ENCODE results near the gene MPC1L.

The MPC1L gene

GRCh38 chrX:40578039-40578695 lies 45.1 kb upstream of the MPC1L start:
- H3K14ac ChIP-seq (ENCODE audit: low read length): no peak overlapping the region
- H3K18ac ChIP-seq (ENCODE audit: low read length): no peak overlapping the region
- H3K23ac ChIP-seq (ENCODE audit: low read depth, low read length, poor library complexity): no peak overlapping the region
- H3K36me3 ChIP-seq (replicated peaks in 1 of 2; ENCODE audit: control insufficient read depth in 2 of 2, insufficient read depth in 2 of 2, low read length in 2 of 2): no peaks in the 10 kb centered on the region
- H3K4me3 ChIP-seq (ENCODE audit: low read length in 2 of 2): no peak overlapping the region
- no peak overlapping the region for H2BK120ac ChIP-seq (ENCODE audit: low read depth, low read length)
- H4K91ac ChIP-seq (ENCODE audit: low read depth, low read length, poor library complexity): no peak overlapping the region
- no peak overlapping the region for H3K4ac ChIP-seq (ENCODE audit: low read length)
- H3K4me2 ChIP-seq (ENCODE audit: insufficient read depth, low read length, poor library complexity, severe bottlenecking): no peak overlapping the region
- WGBS, 2 donors (ENCODE audit: extremely low coverage in 2 of 2, insufficient read length in 2 of 2, insufficient replicate concordance in 1 of 2): no CpG with 5 or more reads among the region's 7 CpGs
- H2BK12ac ChIP-seq (ENCODE audit: low read length): no peak overlapping the region
- H2BK5ac ChIP-seq (ENCODE audit: low read length): no peak overlapping the region
- H2AK5ac ChIP-seq (ENCODE audit: low read depth, low read length): no peak overlapping the region
- peaks cover 3% of the 10 kb centered on the region for H3K79me1 ChIP-seq (ENCODE audit: low read depth, low read length)
- H3K27ac ChIP-seq (replicated peaks; ENCODE audit: low read length): no peak overlapping the region
- no peak overlapping the region for H2AFZ ChIP-seq (ENCODE audit: low read length)
- H2BK15ac ChIP-seq (ENCODE audit: low read length): no peak overlapping the region
- no peak overlapping the region for H3K9ac ChIP-seq (ENCODE audit: low read depth, low read length, poor library complexity)
- no peaks in the 10 kb centered on the region for H3K9me3 ChIP-seq (replicated peaks in 1 of 2; ENCODE audit: control insufficient read depth in 2 of 2, insufficient read depth in 1 of 2, low read depth in 1 of 2, low read length in 2 of 2)
- DNase-seq (ENCODE audit: low spot score): no peak
- H3K27me3 ChIP-seq (ENCODE audit: control insufficient read depth in 3 of 3, insufficient read depth in 3 of 3, low read depth in 1 of 3, low read length in 3 of 3): no peaks in the 10 kb centered on the region
- no peak overlapping the region for H4K8ac ChIP-seq (ENCODE audit: low read depth, low read length)
- peaks cover 3 to 7% of the 10 kb centered on the region in 2 donors for H3K4me1 ChIP-seq (ENCODE audit: control insufficient read depth in 2 of 2, insufficient read depth in 1 of 2, low read depth in 1 of 2, low read length in 2 of 2)

- no peak overlapping the region for H2BK5ac ChIP-seq (ENCODE audit: low read length)
- H3K4me3 ChIP-seq (ENCODE audit: low read length in 2 of 2): no peak overlapping the region
- no peak overlapping the region for H2AFZ ChIP-seq (ENCODE audit: low read length)
- no peaks in the 10 kb centered on the region for H3K36me3 ChIP-seq (replicated peaks in 1 of 2; ENCODE audit: control insufficient read depth in 2 of 2, insufficient read depth in 2 of 2, low read length in 2 of 2)
- WGBS, 2 donors (ENCODE audit: extremely low coverage in 2 of 2, insufficient read length in 2 of 2, insufficient replicate concordance in 1 of 2): no CpG with 5 or more reads among the region's 3 CpGs
- H3K27ac ChIP-seq (replicated peaks; ENCODE audit: low read length): no peak overlapping the region
- no peaks in the 10 kb centered on the region for H3K27me3 ChIP-seq (ENCODE audit: control insufficient read depth in 3 of 3, insufficient read depth in 3 of 3, low read depth in 1 of 3, low read length in 3 of 3)
- H3K4ac ChIP-seq (ENCODE audit: low read length): no peak overlapping the region
- no peak overlapping the region for H3K4me2 ChIP-seq (ENCODE audit: insufficient read depth, low read length, poor library complexity, severe bottlenecking)
- no peak overlapping the region for H2BK120ac ChIP-seq (ENCODE audit: low read depth, low read length)
- no peak overlapping the region for H3K23ac ChIP-seq (ENCODE audit: low read depth, low read length, poor library complexity)
- no peak overlapping the region for H2BK15ac ChIP-seq (ENCODE audit: low read length)
- DNase-seq (ENCODE audit: low spot score): no peak
- H3K9ac ChIP-seq (ENCODE audit: low read depth, low read length, poor library complexity): no peak overlapping the region
- H4K91ac ChIP-seq (ENCODE audit: low read depth, low read length, poor library complexity): no peak overlapping the region
- no peak overlapping the region for H3K14ac ChIP-seq (ENCODE audit: low read length)
- no peak overlapping the region for H2BK12ac ChIP-seq (ENCODE audit: low read length)
- H3K79me1 ChIP-seq (ENCODE audit: low read depth, low read length): peaks cover 3% of the 10 kb centered on the region
- H3K9me3 ChIP-seq (replicated peaks in 1 of 2; ENCODE audit: control insufficient read depth in 2 of 2, insufficient read depth in 1 of 2, low read depth in 1 of 2, low read length in 2 of 2): no peaks in the 10 kb centered on the region
- H2AK5ac ChIP-seq (ENCODE audit: low read depth, low read length): no peak overlapping the region
- no peak overlapping the region for H4K8ac ChIP-seq (ENCODE audit: low read depth, low read length)
- peaks cover 3 to 7% of the 10 kb centered on the region in 2 donors for H3K4me1 ChIP-seq (ENCODE audit: control insufficient read depth in 2 of 2, insufficient read depth in 1 of 2, low read depth in 1 of 2, low read length in 2 of 2)
- no peak overlapping the region for H3K18ac ChIP-seq (ENCODE audit: low read length)
These were observed 44.1 kb upstream of the MPC1L start for GRCh38 chrX:40579141-40579540.

GRCh38 chrX:40579900-40580536 lies 43.2 kb upstream of the MPC1L start:
- WGBS, 2 donors (ENCODE audit: extremely low coverage in 2 of 2, insufficient read length in 2 of 2, insufficient replicate concordance in 1 of 2): no CpG with 5 or more reads among the region's 12 CpGs
- Histone ChIP-seq H4K91ac (ENCODE audit: low read depth, low read length, poor library complexity) (no peak overlapping the region), H3K4me3 (ENCODE audit: low read length in 2 of 2) (peak overlapping the region; percentile 75 to 97), H3K79me1 (ENCODE audit: low read depth, low read length) (peaks cover 3% of the 10 kb centered on the region), H3K27ac (replicated peaks; ENCODE audit: low read length) (no peak overlapping the region), H3K36me3 (replicated peaks in 1 of 2; ENCODE audit: control insufficient read depth in 2 of 2, insufficient read depth in 2 of 2, low read length in 2 of 2) (no peaks in the 10 kb centered on the region), H3K4me1 (ENCODE audit: control insufficient read depth in 2 of 2, insufficient read depth in 1 of 2, low read depth in 1 of 2, low read length in 2 of 2) (peaks cover 3 to 7% of the 10 kb centered on the region in 2 donors), H3K9ac (ENCODE audit: low read depth, low read length, poor library complexity) (peak overlapping the region; percentile 60), H3K4me2 (ENCODE audit: insufficient read depth, low read length, poor library complexity, severe bottlenecking) (peak overlapping the region; percentile 40), H2BK12ac (ENCODE audit: low read length) (no peak overlapping the region), H3K9me3 (replicated peaks in 1 of 2; ENCODE audit: control insufficient read depth in 2 of 2, insufficient read depth in 1 of 2, low read depth in 1 of 2, low read length in 2 of 2) (no peaks in the 10 kb centered on the region), H2AK5ac (ENCODE audit: low read depth, low read length) (no peak overlapping the region), H2BK15ac (ENCODE audit: low read length) (no peak overlapping the region), H3K4ac (ENCODE audit: low read length) (no peak overlapping the region), H2AFZ (ENCODE audit: low read length) (peak overlapping the region; percentile 89), H3K23ac (ENCODE audit: low read depth, low read length, poor library complexity) (no peak overlapping the region), H4K8ac (ENCODE audit: low read depth, low read length) (no peak overlapping the region), H2BK120ac (ENCODE audit: low read depth, low read length) (no peak overlapping the region), H2BK5ac (ENCODE audit: low read length) (no peak overlapping the region), H3K27me3 (ENCODE audit: control insufficient read depth in 3 of 3, insufficient read depth in 3 of 3, low read depth in 1 of 3, low read length in 3 of 3) (no peaks in the 10 kb centered on the region), H3K14ac (ENCODE audit: low read length) (no peak overlapping the region), H3K18ac (ENCODE audit: low read length) (no peak overlapping the region)
- no peak for DNase-seq (ENCODE audit: low spot score)

GRCh38 chrX:40580537-40581335 lies 42.5 kb upstream of the MPC1L start, which contains the start of gene ATP6AP2:
Gene ATP6AP2 (plus strand): TSS chrX:40580970. CDS start chrX:40581066, 96 bp downstream.
- H3K79me1 ChIP-seq (ENCODE audit: low read depth, low read length): peaks cover 3% of the 10 kb centered on the region
- H3K27ac ChIP-seq (replicated peaks; ENCODE audit: low read length): no peak within 1 kb of the TSS
- WGBS, 2 donors (ENCODE audit: extremely low coverage in 2 of 2, insufficient read length in 2 of 2, insufficient replicate concordance in 1 of 2): no CpG with 5 or more reads among the region's 89 CpGs
- no peak within 1 kb of the TSS for H4K91ac ChIP-seq (ENCODE audit: low read depth, low read length, poor library complexity)
- peak within 1 kb of the TSS; percentile 90 for H3K9ac ChIP-seq (ENCODE audit: low read depth, low read length, poor library complexity)
- H3K14ac ChIP-seq (ENCODE audit: low read length): peak within 1 kb of the TSS; percentile 56
- peak within 1 kb of the TSS; percentile 75 to 97 for H3K4me3 ChIP-seq (ENCODE audit: low read length in 2 of 2)
- H3K4me2 ChIP-seq (ENCODE audit: insufficient read depth, low read length, poor library complexity, severe bottlenecking): peak within 1 kb of the TSS; percentile 45
- H3K18ac ChIP-seq (ENCODE audit: low read length): no peak within 1 kb of the TSS
- H2AK5ac ChIP-seq (ENCODE audit: low read depth, low read length): no peak within 1 kb of the TSS
- H3K9me3 ChIP-seq (replicated peaks in 1 of 2; ENCODE audit: control insufficient read depth in 2 of 2, insufficient read depth in 1 of 2, low read depth in 1 of 2, low read length in 2 of 2): no peaks in the 10 kb centered on the region
- no peak within 1 kb of the TSS for H2BK5ac ChIP-seq (ENCODE audit: low read length)
- H3K4me1 ChIP-seq (ENCODE audit: control insufficient read depth in 2 of 2, insufficient read depth in 1 of 2, low read depth in 1 of 2, low read length in 2 of 2): peaks cover 3 to 7% of the 10 kb centered on the region in 2 donors
- peak within 1 kb of the TSS; percentile 89 for H2AFZ ChIP-seq (ENCODE audit: low read length)
- DNase-seq (ENCODE audit: low spot score): peak; percentile 88
- H2BK12ac ChIP-seq (ENCODE audit: low read length): no peak within 1 kb of the TSS
- no peaks in the 10 kb centered on the region for H3K36me3 ChIP-seq (replicated peaks in 1 of 2; ENCODE audit: control insufficient read depth in 2 of 2, insufficient read depth in 2 of 2, low read length in 2 of 2)
- H2BK15ac ChIP-seq (ENCODE audit: low read length): no peak within 1 kb of the TSS
- H3K4ac ChIP-seq (ENCODE audit: low read length): no peak within 1 kb of the TSS
- H4K8ac ChIP-seq (ENCODE audit: low read depth, low read length): no peak within 1 kb of the TSS
- no peak within 1 kb of the TSS for H2BK120ac ChIP-seq (ENCODE audit: low read depth, low read length)
- H3K27me3 ChIP-seq (ENCODE audit: control insufficient read depth in 3 of 3, insufficient read depth in 3 of 3, low read depth in 1 of 3, low read length in 3 of 3): no peaks in the 10 kb centered on the region
- no peak within 1 kb of the TSS for H3K23ac ChIP-seq (ENCODE audit: low read depth, low read length, poor library complexity)

All from neuronal stem cell (in vitro differentiated cells).